Activated T-cell treated with anti-CD3 and anti-CD28 coated beads for 4 hours (primary cell): ENCODE data around the gene RPS16.
A peak's percentile ranks its signal among the peaks of the same experiment; 100 is the strongest.

Source experiments
- DNase-seq: peaks from one replicate; pipeline ENCODE4 v3.0.0-alpha.2; 2020

RPS16 gene

DNA sequence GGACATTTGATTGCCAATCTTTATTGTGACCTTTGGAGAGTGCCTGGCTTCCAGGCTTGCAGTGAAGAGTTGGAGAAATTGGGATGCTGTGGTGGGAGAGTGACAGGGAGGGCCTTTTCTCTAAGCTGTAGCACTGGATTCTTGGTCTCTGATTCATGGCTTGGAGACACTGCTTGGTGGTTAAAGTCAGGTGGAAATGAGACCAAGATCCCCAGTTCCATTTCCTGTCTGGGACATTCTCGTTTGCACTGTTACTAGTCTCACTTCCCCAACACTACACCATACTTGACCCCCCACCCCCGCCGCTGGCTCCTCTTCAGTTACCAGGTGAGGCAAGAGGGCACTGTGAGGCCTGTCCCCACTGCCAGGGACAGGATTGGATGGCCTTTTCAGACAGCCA lies 12.5 kb upstream of the RPS16 start:
- no peak for DNase-seq

GRCh38 chr19:39446365-39447084 lies 10.8 kb upstream of the RPS16 start:
- no peak for DNase-seq

- DNase-seq, result peak; percentile 96
These were observed 9.7 kb upstream of the RPS16 start, which contains the start of gene SUPT5H for GRCh38 chr19:39445196-39446111. TSS of gene SUPT5H (plus strand) at chr19:39445582. CDS start at chr19:39445891, 309 bp downstream.

DNA sequence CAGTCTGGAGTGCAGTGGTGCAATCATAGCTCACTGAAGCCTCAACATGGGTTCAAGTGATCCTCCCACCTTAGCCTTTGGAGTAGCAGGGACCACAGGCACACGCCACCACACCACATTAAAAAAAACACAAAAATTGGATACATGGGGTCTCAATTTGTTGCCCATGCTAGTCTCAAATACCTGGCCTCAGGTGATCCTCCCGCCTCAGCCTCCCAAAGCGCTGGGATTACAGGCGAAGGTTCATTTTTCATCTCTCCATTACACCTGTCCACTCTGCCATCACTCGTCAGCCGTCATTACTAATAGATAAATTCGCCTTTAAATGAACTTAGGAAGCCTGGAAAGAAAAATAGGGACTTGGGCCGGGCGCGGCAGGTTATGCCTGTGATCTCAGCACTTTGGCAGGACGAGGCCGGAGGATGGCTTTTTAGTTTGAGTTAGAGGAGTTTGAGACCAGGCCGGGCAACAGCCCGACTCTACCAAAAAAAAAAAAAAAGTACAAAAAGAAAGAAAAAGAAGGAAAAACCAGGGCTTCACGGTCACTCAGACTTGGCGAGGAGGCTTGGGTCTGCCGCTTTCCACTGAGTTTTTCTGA lies 8.9 kb upstream of the RPS16 start:
- DNase-seq, result no peak

- DNase-seq, result no peak
These were observed 2.7 kb upstream of the RPS16 start for GRCh38 chr19:39438270-39438934.

GRCh38 chr19:39436350-39436716 lies 584 bp upstream of the RPS16 start:
- no peak for DNase-seq

DNA sequence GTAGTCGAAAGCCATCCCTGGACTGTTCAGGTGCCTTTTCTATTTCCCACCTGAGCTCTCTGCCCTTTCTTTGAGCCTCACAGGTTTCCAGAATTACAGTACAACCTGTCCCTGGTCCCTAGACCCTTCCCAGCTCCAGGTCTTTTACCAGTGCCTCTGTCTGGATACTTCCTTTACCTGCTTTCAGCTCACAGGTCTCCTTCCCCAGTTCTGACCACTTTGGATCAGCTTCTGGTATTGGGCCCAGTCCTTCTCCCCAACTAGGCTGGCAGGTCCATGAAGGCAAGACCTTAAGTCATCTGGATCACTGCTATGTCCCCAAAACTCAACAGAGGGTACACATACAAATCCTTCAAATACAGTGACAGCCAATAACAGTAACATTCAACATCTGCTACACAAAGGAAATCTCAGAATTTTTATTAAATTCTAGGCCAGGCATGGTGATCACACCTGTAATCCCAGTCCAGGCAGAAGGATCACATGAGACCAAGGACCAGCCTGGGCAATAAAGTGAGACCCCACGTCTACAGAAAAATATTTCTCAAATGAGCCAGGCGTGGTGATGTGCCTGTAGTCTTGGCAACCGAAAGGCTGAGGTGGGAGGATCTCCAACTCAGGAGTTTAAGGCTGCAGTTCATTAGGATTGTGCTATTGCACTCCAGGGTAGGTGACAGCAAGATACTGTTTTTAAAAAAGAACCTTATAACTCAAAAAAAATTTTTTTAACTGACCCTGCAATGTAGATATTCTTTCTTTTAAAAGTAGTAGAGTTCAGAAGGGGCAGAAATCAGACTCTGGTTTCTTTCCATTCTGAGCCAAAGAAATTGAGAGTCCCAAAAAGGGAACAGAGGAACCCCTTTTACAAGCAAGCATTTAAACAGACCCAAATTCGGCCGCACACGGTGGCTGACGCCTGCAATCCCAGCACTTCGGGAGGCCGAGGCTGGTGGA lies 1.3 kb downstream of the RPS16 start:
- DNase-seq, result no peak

- no peak for DNase-seq
These were observed 2.2 kb downstream of the RPS16 start for GRCh38 chr19:39433480-39434079.

DNA sequence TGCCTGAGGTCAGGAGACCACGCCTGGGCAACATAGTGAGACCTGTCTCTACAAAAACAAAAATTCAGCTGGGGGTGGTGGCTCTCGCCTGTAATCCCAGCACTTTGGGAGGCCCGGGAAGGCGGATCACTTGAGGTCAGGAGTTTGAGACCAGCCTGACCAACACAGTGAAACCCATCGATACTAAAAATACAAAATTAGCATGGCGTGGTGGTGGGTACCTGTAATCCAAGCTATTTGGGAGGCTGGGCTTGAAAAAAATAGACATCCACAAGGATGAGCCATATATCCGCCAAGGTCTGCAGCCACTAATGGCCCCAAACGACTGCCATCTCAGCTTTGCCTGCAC lies 3.1 kb downstream of the RPS16 start:
- DNase-seq, result no peak

- no peak for DNase-seq
These were observed 4.8 kb downstream of the RPS16 start for GRCh38 chr19:39430675-39431593.

GRCh38 chr19:39428283-39429112 lies 7.3 kb downstream of the RPS16 start:
- no peak for DNase-seq

GRCh38 chr19:39427707-39428106 lies 8.0 kb downstream of the RPS16 start:
- DNase-seq, result no peak

DNA sequence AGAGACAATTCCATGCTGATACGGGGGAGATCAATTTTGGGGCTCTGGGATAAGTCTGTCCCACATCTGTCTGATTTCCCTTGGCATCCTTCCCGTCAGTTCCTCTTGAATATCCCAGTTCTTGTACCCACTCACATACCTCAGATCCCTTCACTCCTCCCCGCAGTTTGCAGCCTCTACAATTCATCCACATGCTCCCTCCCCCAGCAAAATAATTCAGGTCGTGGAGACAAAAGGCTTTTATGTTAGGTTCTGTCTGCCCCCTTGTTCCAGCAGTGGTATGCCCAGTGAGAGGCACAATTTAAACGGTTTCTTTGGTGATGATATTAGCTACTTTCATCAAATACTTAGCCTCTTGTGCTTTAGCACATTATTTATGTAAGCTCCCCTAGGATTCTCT lies 9.6 kb downstream of the RPS16 start:
- DNase-seq, result no peak

DNA sequence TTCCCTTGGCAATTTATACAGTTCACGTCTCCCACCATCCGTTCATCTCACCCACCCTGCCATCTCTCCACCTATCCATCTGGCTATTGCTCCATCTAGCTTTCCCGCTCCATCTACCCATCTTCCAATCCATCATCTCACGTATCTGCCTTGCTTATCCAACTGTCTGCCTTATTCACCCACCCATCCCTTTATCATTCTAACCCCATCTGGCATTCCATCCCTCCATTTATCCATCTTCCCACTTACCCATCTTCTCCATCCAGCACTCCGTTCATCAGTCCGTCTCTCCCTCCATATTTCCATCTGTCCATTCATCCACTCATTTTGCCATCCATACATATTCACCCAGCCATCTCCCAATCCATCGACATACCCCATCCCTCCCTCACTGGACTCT lies 10.0 kb downstream of the RPS16 start:
- no peak for DNase-seq

DNA sequence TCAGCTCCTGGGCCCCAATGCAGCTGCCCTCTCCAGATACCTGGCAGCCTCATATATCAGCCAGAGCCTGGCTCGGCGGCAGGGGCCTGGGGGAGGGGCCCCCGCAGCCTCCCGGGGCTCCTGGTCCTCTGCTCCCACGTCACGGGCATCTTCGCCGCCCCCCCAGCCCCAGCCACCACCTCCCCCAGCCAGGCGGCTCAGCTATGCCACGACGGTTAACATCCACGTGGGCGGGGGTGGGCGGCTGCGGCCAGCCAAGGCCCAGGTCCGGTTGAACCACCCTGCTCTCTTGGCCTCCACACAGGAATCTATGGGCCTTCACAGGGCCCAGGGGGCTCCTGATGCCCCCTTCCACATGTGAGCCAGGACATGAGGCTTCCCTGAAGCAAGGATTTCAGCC lies 10.8 kb downstream of the RPS16 start:
- DNase-seq, result no peak

GRCh38 chr19:39423258-39424086 lies 12.3 kb downstream of the RPS16 start:
- no peak for DNase-seq

DNA sequence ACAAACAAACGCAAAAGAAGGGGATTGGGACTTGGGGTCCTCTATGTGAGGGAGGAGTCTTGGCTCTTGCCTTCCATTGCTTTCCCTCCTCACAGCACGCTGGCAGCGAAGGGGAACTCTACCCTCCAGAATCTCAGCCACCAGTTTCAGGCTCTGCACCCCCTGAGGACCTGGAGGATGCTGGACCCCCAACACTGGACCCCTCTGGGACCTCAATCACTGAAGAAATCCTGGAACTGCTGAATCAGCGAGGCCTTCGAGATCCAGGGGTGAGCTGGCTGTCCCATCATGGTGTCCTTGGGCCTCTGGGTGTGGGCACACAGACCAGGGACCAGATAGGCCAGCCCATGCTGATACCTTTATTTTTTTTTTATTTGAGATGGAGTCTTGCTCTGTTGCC lies 13.7 kb downstream of the RPS16 start:
- DNase-seq, result no peak

DNA sequence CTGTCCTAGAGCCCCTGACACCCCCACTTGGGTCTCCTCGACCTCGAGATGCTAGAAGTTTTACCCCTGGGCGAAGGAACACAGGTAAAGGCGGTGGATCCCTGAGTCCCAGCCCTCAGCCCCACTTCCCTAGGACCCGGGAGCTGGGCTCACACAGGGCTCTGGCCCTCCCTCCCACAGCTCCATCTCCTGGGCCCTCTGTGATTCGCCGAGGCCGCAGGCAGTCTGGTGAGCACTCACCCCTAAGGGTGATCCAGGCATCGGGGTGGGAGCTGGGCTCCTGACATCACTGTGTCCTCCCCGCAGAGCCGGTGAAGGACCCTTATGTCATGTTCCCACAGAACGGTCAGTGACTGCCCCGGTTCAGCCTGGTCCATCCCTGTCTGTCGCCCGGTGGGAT lies 15.0 kb downstream of the RPS16 start:
- DNase-seq, result no peak

- no peak for DNase-seq
These were observed 16.7 kb downstream of the RPS16 start for GRCh38 chr19:39419003-39419402.
